HK-2 (cell line): ENCODE data around the gene GPR22.
A peak's percentile ranks its signal among the peaks of the same experiment; 100 is the strongest.

Source experiments
- DNase-seq: peaks from one replicate; pipeline ENCODE4 v3.0.0-alpha.2; 2018; ENCODE audit not compliant: unreplicated experiment

The GPR22 gene

GRCh38 chr7:107469929-107470328 lies at the start of gene GPR22:
TSS of gene GPR22 (plus strand) at chr7:107470057. CDS start at chr7:107474061, 4,004 bp downstream.
- DNase-seq: no peak

- no peak for DNase-seq
Measured at GRCh38 chr7:107427462-107427861, 42.4 kb upstream of the GPR22 start.

- no peak for DNase-seq
Measured at GRCh38 chr7:107428642-107429041, 41.2 kb upstream of the GPR22 start.

GRCh38 chr7:107430057-107430456 lies 39.8 kb upstream of the GPR22 start:
- DNase-seq: no peak

- DNase-seq: no peak
Measured at GRCh38 chr7:107432261-107432660, 37.6 kb upstream of the GPR22 start.

- no peak for DNase-seq
Measured at GRCh38 chr7:107435749-107436148, 34.1 kb upstream of the GPR22 start.

- no peak for DNase-seq
Measured at GRCh38 chr7:107439025-107439424, 30.8 kb upstream of the GPR22 start.

- no peak for DNase-seq
Measured at GRCh38 chr7:107441581-107442422, 28.1 kb upstream of the GPR22 start.

- DNase-seq: no peak
Measured at GRCh38 chr7:107442678-107443077, 27.2 kb upstream of the GPR22 start.

- peak; percentile 7 for DNase-seq
Measured at GRCh38 chr7:107446531-107446930, 23.3 kb upstream of the GPR22 start.

- DNase-seq: no peak
Measured at GRCh38 chr7:107446988-107447387, 22.9 kb upstream of the GPR22 start.

GRCh38 chr7:107450970-107451369 lies 18.9 kb upstream of the GPR22 start:
- no peak for DNase-seq

- no peak for DNase-seq
Measured at GRCh38 chr7:107453388-107453787, 16.5 kb upstream of the GPR22 start.

- no peak for DNase-seq
Measured at GRCh38 chr7:107461938-107462533, 7.8 kb upstream of the GPR22 start.

GRCh38 chr7:107463139-107464078 lies 6.4 kb upstream of the GPR22 start:
- peak; percentile 52 for DNase-seq

- no peak for DNase-seq
Measured at GRCh38 chr7:107464666-107465226, 5.1 kb upstream of the GPR22 start.

- no peak for DNase-seq
Measured at GRCh38 chr7:107467972-107468371, 1.9 kb upstream of the GPR22 start.

- DNase-seq: no peak
Measured at GRCh38 chr7:107468824-107469223, 1.0 kb upstream of the GPR22 start.

- DNase-seq: no peak
Measured at GRCh38 chr7:107471292-107472070, 1.6 kb downstream of the GPR22 start.

GRCh38 chr7:107472116-107472515 lies 2.3 kb downstream of the GPR22 start:
- DNase-seq: no peak

GRCh38 chr7:107474104-107474521 lies 4.3 kb downstream of the GPR22 start:
- no peak for DNase-seq
